ENCODE measurements around the gene CYP46A1. TPM values are rescaled to one million over a fixed set of nuclear protein-coding genes. Genes with fewer than 3 reads are reported as not detected.

CYP46A1 gene
- total and polyA plus RNA-seq, 4 donors: 0.14 to 0.92 (median 0.48) TPM

GRCh38 chr14:99666533-99666932 lies 17.6 kb upstream of the CYP46A1 start:
- TF ChIP-seq FOXA2 (IDR thresholded peaks at IDR 0.05): no peak
- TF ChIP-seq HNF4G (IDR thresholded peaks at IDR 0.05): no peak
- no peak for TF ChIP-seq ZBTB33 (IDR thresholded peaks at IDR 0.05)
- no peak for TF ChIP-seq CTCF (IDR thresholded peaks at IDR 0.05; ENCODE audit: low read depth, low read length, missing input control)
- TF ChIP-seq HNF4A (conservative IDR thresholded peaks at IDR 0.05): no peak
- TF ChIP-seq JUND (IDR thresholded peaks at IDR 0.05): no peak
- no peak for TF ChIP-seq EGR1 (IDR thresholded peaks at IDR 0.05; ENCODE audit: low read depth in 2 of 2)
- TF ChIP-seq MAX (IDR thresholded peaks at IDR 0.05): no peak
- no peak for TF ChIP-seq YY1 (IDR thresholded peaks at IDR 0.05)
- TF ChIP-seq ATF3 (IDR thresholded peaks at IDR 0.05): no peak
- TF ChIP-seq FOXA1 (IDR thresholded peaks at IDR 0.05): no peak
- no peak for TF ChIP-seq RAD21 (IDR thresholded peaks at IDR 0.05)
- no peak for TF ChIP-seq GABPA (IDR thresholded peaks at IDR 0.05 in 1 of 2, conservative IDR thresholded peaks at IDR 0.05 in 1 of 2)
- no peak for TF ChIP-seq REST (IDR thresholded peaks at IDR 0.05)
- TF ChIP-seq NR2F2 (IDR thresholded peaks at IDR 0.05): no peak
- TF ChIP-seq RXRA (IDR thresholded peaks at IDR 0.05): no peak
- WGBS: 73% methylated on average over 6 of the region's 6 CpGs

GRCh38 chr14:99667045-99667444 lies 17.1 kb upstream of the CYP46A1 start:
- no peak for DNase-seq (ENCODE audit: low spot score)
- no peaks in the 10 kb centered on the region for H3K36me3 ChIP-seq (ENCODE audit: control insufficient read depth in 4 of 4, insufficient read depth in 3 of 4, low read depth in 1 of 4, low read length in 3 of 4)
- TF ChIP-seq JUND (IDR thresholded peaks at IDR 0.05): no peak
- TF ChIP-seq HNF4G (IDR thresholded peaks at IDR 0.05): no peak
- TF ChIP-seq ATF3 (IDR thresholded peaks at IDR 0.05): no peak
- no peak for TF ChIP-seq CTCF (IDR thresholded peaks at IDR 0.05; ENCODE audit: low read depth, low read length, missing input control)
- TF ChIP-seq MAX (IDR thresholded peaks at IDR 0.05): no peak
- TF ChIP-seq FOXA1 (IDR thresholded peaks at IDR 0.05): no peak
- TF ChIP-seq TAF1 (conservative IDR thresholded peaks at IDR 0.05): no peak
- no peak for TF ChIP-seq HNF4A (conservative IDR thresholded peaks at IDR 0.05)
- TF ChIP-seq RAD21 (IDR thresholded peaks at IDR 0.05): no peak
- TF ChIP-seq YY1 (IDR thresholded peaks at IDR 0.05): no peak
- no peak for TF ChIP-seq EGR1 (IDR thresholded peaks at IDR 0.05; ENCODE audit: low read depth in 2 of 2)
- TF ChIP-seq FOXA2 (IDR thresholded peaks at IDR 0.05): no peak
- TF ChIP-seq NR2F2 (IDR thresholded peaks at IDR 0.05): no peak
- no peak for TF ChIP-seq ZBTB33 (IDR thresholded peaks at IDR 0.05)
- no peaks in the 10 kb centered on the region for H3K27me3 ChIP-seq (ENCODE audit: control insufficient read depth in 4 of 4, insufficient read depth in 4 of 4, low read length in 3 of 4)
- WGBS: 60% methylated on average over 2 of the region's 2 CpGs
- H3K4me1 ChIP-seq (ENCODE audit: control insufficient read depth in 4 of 4, insufficient read depth in 4 of 4, low read length in 3 of 4): peaks cover 2 to 9% (median 8%) of the 10 kb centered on the region in 4 donors
- no peak overlapping the region for H3K27ac ChIP-seq (ENCODE audit: low read depth in 1 of 2, low read length in 2 of 2)
- no peaks in the 10 kb centered on the region for H3K9me3 ChIP-seq (ENCODE audit: control insufficient read depth in 4 of 4, low read length in 3 of 4)
- H3K4me3 ChIP-seq (ENCODE audit: low read depth in 1 of 3, low read length in 3 of 3): no peak overlapping the region
- no peak overlapping the region for H3K9ac ChIP-seq (ENCODE audit: low read depth in 1 of 2, low read length in 2 of 2)

More at GRCh38 chr14:99666533-99666932, 17.6 kb upstream of the CYP46A1 start:
- H3K27ac ChIP-seq (ENCODE audit: low read depth in 1 of 2, low read length in 2 of 2): no peak overlapping the region
- H3K4me1 ChIP-seq (ENCODE audit: control insufficient read depth in 4 of 4, insufficient read depth in 4 of 4, low read length in 3 of 4): peaks cover 2 to 4% (median 3%) of the 10 kb centered on the region in 4 donors
- no peak overlapping the region for H3K9ac ChIP-seq (ENCODE audit: low read depth in 1 of 2, low read length in 2 of 2)
- DNase-seq (ENCODE audit: low spot score): no peak
- H3K4me3 ChIP-seq (ENCODE audit: low read depth in 1 of 3, low read length in 3 of 3): no peak overlapping the region
- H3K36me3 ChIP-seq (ENCODE audit: control insufficient read depth in 4 of 4, insufficient read depth in 3 of 4, low read depth in 1 of 4, low read length in 3 of 4): no peaks in the 10 kb centered on the region
- no peaks in the 10 kb centered on the region for H3K9me3 ChIP-seq (ENCODE audit: control insufficient read depth in 4 of 4, low read length in 3 of 4)
- H3K27me3 ChIP-seq (ENCODE audit: control insufficient read depth in 4 of 4, insufficient read depth in 4 of 4, low read length in 3 of 4): no peaks in the 10 kb centered on the region

Measured in liver (tissue), 9 donors.